ENCODE results near the gene GALNT9. TPM values are rescaled to one million over a fixed set of nuclear protein-coding genes. Genes with fewer than 3 reads are reported as not detected.

The GALNT9 gene
- total RNA-seq, 1 experiment from 2014 or later = 2.6 TPM

DNA sequence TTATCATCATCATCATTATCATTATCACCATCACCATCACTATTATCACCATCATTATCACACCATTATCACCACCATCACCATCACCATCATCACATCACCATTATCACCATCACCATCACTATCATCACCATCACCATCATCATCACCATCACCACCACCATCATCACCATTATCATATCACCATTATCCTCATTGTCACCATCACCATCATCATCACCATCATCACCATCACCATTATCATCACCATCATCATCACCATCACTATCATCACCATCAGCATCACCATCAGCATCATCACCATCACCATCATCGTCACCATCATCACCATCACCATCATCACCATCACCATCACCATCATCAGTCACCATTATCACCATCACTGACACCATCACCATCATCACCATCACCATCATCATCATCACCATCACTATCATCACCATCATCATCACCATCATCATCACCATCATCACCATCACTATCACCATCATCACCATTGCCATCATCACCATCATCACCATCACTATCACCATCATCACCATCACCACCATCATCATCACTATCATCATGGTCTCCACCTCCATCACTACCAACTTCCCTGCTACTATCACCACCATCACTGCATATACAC is 20.2 kb upstream of the GALNT9 start:
- ChIA-PET RAD21 (ENCODE audit: low non-redundant PET in 1 of 2, low total read pairs in 2 of 2, uncharacterized antibody in 2 of 2, unreplicated experiment in 2 of 2) (no interaction called here), POLR2A (no interaction called here), CTCF (no interaction called here)
- Histone ChIP-seq H3K4me2 (ENCODE audit: low read length) (no peak overlapping the region), H3K9ac (ENCODE audit: low read length) (no peak overlapping the region), H3K27ac (ENCODE audit: low read depth, low read length) (no peak overlapping the region), H3K9me3 (ENCODE audit: control insufficient read depth in 1 of 2, insufficient read depth in 1 of 2, low read depth in 1 of 2, low read length in 2 of 2) (no peaks in the 10 kb centered on the region), H3K4me3 (replicated peaks in 1 of 2; ENCODE audit: low read depth in 1 of 2, low read length in 2 of 2) (no peak overlapping the region), H3K27me3 (ENCODE audit: insufficient read depth, low read length) (no peaks in the 10 kb centered on the region), H3K79me2 (ENCODE audit: insufficient read depth, low read length) (no peaks in the 10 kb centered on the region), H3K9me2 (ENCODE audit: insufficient read depth) (no peaks in the 10 kb centered on the region), H3K4me1 (ENCODE audit: control insufficient read depth in 1 of 2, insufficient read depth in 2 of 2, low read length in 2 of 2) (no peaks in the 10 kb centered on the region), H4K20me1 (ENCODE audit: insufficient read depth) (no peaks in the 10 kb centered on the region; the same call in 1 of the 2 replicates), H2AFZ (ENCODE audit: low read depth, low read length, poor library complexity, severe bottlenecking) (no peak overlapping the region), H3K36me3 (ENCODE audit: control insufficient read depth in 1 of 2, insufficient read depth in 2 of 2, low read length in 2 of 2) (no peaks in the 10 kb centered on the region)
- no TSS peak for BruUV-seq (replicated peaks)
- intact Hi-C loops (cut with micrococcal nuclease) = no loop called here
- ATAC-seq (no peak), DNase-seq (ENCODE audit: low read depth, low spot score) (no peak)
- no peak for TF ChIP-seq EZH2phosphoT487 (IDR thresholded peaks at IDR 0.05; ENCODE audit: borderline replicate concordance)
- no peak for TF ChIP-seq RAD21 (IDR thresholded peaks at IDR 0.05; ENCODE audit: low read depth)
- no peak for TF ChIP-seq POLR2AphosphoS5 (IDR thresholded peaks at IDR 0.05; ENCODE audit: low read depth, low read length)
- no peak for TF ChIP-seq FOSL1 (IDR thresholded peaks at IDR 0.05; ENCODE audit: low read depth)
- TF ChIP-seq, protein P1, sequence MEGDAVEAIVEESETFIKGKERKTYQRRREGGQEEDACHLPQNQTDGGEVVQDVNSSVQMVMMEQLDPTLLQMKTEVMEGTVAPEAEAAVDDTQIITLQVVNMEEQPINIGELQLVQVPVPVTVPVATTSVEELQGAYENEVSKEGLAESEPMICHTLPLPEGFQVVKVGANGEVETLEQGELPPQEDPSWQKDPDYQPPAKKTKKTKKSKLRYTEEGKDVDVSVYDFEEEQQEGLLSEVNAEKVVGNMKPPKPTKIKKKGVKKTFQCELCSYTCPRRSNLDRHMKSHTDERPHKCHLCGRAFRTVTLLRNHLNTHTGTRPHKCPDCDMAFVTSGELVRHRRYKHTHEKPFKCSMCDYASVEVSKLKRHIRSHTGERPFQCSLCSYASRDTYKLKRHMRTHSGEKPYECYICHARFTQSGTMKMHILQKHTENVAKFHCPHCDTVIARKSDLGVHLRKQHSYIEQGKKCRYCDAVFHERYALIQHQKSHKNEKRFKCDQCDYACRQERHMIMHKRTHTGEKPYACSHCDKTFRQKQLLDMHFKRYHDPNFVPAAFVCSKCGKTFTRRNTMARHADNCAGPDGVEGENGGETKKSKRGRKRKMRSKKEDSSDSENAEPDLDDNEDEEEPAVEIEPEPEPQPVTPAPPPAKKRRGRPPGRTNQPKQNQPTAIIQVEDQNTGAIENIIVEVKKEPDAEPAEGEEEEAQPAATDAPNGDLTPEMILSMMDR (IDR thresholded peaks at IDR 0.05 in 2 of 3, conservative IDR thresholded peaks at IDR 0.05 in 1 of 3; ENCODE audit: borderline replicate concordance in 1 of 3, insufficient read depth in 1 of 3, low read depth in 2 of 3, low read length in 2 of 3) = no peak
- TF ChIP-seq SP1 (IDR thresholded peaks at IDR 0.05; ENCODE audit: low read depth) = no peak
- no peak for TF ChIP-seq EGR1 (IDR thresholded peaks at IDR 0.05; ENCODE audit: low read depth)
- no peak for TF ChIP-seq SRF (IDR thresholded peaks at IDR 0.05; ENCODE audit: low read depth)
- TF ChIP-seq, protein P2, sequence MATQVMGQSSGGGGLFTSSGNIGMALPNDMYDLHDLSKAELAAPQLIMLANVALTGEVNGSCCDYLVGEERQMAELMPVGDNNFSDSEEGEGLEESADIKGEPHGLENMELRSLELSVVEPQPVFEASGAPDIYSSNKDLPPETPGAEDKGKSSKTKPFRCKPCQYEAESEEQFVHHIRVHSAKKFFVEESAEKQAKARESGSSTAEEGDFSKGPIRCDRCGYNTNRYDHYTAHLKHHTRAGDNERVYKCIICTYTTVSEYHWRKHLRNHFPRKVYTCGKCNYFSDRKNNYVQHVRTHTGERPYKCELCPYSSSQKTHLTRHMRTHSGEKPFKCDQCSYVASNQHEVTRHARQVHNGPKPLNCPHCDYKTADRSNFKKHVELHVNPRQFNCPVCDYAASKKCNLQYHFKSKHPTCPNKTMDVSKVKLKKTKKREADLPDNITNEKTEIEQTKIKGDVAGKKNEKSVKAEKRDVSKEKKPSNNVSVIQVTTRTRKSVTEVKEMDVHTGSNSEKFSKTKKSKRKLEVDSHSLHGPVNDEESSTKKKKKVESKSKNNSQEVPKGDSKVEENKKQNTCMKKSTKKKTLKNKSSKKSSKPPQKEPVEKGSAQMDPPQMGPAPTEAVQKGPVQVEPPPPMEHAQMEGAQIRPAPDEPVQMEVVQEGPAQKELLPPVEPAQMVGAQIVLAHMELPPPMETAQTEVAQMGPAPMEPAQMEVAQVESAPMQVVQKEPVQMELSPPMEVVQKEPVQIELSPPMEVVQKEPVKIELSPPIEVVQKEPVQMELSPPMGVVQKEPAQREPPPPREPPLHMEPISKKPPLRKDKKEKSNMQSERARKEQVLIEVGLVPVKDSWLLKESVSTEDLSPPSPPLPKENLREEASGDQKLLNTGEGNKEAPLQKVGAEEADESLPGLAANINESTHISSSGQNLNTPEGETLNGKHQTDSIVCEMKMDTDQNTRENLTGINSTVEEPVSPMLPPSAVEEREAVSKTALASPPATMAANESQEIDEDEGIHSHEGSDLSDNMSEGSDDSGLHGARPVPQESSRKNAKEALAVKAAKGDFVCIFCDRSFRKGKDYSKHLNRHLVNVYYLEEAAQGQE (IDR thresholded peaks at IDR 0.05; ENCODE audit: low read depth) = no peak

All from HCT116 (cell line).